ENCODE data around the gene DEPDC5. TPM values are rescaled to one million over a fixed set of nuclear protein-coding genes. Genes with fewer than 3 reads are reported as not detected.
"Not testable (repeated sequence)": the region's sequence is repeated elsewhere in the genome, so short reads cannot be mapped to it uniquely, and the experiment has no call there.

DEPDC5 gene
- total RNA-seq, 1 experiment from 2014 or later: 10.0 TPM

GRCh38 chr22:31815383-31815814, 61.6 kb downstream of the DEPDC5 start:
- not testable (repeated sequence) for DNase-seq (ENCODE audit: low spot score)

DNA sequence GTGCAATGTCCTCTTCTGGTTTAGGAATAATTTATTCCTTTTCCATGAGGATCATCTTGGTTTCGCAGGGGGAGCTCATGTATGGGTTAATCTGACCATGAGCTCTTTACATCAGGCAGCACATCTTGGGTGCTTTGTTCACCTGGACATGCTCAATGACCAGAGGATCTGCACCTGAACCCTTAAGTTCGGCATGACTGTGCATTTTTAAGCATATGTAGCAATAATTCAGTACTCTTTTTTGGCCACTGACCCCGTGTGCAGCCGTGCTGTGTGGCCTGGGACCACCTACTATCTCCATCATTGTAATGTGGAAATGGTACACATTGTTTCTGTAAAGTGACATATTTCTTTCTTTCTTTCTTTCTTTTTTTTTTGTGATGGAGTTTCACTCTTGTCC, 62.9 kb downstream of the DEPDC5 start:
- no peak for DNase-seq (ENCODE audit: low spot score)

DNA sequence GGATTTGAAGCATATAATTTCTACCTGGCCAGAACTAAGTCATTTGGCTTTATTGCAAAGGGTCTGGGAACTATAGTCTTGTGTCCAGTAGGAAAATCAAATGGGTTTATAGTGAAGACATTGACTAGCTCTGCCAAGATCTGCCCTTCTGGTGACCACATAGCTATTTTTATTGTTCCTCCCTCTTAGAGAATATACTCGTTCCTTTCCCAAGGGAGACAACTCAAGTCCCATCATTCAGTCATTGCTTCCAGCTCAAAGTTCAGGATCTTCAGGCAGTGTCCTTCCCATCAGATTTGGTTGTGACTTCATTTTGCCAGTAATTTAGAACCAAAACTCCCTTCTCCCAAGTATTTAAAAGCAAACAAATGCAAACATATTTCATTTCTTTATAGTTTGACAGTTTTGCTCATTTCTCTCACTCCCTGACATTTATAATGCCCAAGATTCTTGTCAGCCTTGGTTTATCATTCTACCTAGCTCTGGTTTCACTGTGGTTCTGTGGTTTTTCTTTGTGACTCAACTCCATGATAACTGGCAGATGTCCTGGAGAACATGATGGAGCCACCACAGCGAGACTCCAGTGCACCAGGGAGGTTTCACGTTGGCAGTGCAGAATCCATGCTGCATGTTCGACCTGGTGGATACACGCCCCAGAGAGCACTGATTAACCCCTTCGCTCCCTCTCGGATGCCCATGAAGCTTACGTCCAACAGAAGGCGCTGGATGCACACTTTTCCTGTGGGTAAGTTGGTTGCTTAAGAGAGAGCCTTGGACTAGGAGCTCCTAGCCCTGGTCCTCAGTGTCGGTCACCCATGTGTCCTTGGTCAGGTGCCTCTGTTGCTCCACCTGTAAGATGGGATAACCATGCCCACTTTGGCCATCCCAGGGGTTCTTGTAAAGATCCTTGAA, 64.9 kb downstream of the DEPDC5 start:
- no peak for DNase-seq (ENCODE audit: low spot score)

- no peak for DNase-seq (ENCODE audit: low spot score)
Measured at GRCh38 chr22:31820655-31821054, 66.8 kb downstream of the DEPDC5 start.

- no peak for DNase-seq (ENCODE audit: low spot score)
Measured at GRCh38 chr22:31821572-31821971, 67.8 kb downstream of the DEPDC5 start.

DNA sequence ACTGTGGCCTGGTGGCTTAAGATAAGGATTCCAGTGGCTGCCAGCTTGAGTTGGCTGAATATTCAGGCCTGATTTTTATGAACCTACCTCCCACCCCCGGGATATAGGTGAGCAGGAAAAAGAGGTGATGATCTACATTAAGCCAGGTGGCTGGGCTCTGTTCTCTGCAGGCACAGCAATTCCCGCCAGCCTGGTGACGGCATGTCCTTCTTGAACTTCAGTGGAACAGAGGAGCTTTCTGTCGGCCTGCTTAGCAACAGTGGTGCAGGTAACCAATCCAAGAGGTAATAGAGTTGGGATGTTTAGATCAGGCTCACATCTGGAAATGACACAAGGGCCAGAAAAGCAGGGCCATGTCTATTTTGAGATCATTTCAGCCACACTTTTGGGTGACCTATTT, 68.7 kb downstream of the DEPDC5 start:
- no peak for DNase-seq (ENCODE audit: low spot score)

DNA sequence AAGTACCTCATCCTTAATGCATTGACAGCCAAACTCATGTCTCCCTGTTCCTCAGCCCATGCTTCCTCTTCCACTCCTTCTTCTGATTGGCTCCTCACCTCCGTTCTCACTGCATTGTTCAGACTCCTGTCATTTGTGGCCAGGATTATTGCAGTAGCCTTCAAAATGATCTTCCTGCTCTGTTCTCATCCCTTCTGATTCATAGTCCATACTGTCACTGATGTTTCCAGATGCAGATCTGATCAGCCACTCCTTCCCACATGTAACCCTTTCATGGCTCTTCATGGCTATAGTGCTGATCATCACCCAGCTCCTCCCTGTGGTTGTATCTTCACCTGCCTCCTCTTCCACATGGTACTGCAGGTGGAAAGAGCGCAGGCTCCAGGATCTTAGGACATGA, 71.7 kb downstream of the DEPDC5 start:
- no peak for DNase-seq (ENCODE audit: low spot score)

- DNase-seq (ENCODE audit: low spot score): no peak
Measured at GRCh38 chr22:31826443-31826842, 72.6 kb downstream of the DEPDC5 start.

DNA sequence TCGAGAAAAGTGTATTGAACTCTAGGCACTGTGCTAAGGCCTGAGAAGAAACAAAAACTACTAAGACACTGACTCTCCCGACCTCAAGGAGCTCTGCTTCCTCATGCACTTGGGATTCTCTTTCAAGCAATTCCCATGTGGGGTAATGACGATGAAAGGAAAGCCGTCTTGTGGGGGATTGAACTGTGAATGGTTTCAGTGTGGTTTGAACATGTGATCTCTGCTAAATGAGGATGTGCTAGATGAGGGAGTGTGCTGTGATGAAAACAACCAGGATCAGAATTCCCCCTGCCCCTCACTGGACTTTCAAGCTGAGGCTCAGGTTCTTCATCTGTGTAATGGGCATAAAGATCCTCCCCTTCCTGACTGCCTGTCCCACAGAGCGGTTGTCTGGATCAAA, 74.9 kb downstream of the DEPDC5 start:
- no peak for DNase-seq (ENCODE audit: low spot score)

DNA sequence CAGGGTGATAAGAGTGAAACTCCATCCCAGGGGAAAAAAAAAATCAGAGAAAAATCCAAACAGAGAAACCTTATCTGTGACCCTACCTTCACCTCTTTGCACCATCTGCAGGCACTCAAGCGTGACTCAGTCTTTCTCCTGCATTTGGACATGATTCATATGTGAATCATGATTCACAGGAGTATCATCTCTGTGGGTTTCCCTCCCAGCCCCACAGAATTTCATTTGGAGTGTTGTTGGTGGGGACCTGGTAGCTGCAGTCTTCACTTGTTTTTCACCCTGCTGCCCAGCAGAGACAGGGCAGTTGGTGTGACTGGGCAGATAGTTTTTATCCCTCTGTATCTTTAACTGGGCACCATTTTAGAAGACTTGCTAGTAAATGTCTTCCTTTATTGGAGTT, 75.7 kb downstream of the DEPDC5 start:
- DNase-seq (ENCODE audit: low spot score): no peak

GRCh38 chr22:31830721-31831070, 76.9 kb downstream of the DEPDC5 start:
- no peak for DNase-seq (ENCODE audit: low spot score)

- DNase-seq (ENCODE audit: low spot score): no peak
Measured at GRCh38 chr22:31833930-31834329, 80.1 kb downstream of the DEPDC5 start.

DNA sequence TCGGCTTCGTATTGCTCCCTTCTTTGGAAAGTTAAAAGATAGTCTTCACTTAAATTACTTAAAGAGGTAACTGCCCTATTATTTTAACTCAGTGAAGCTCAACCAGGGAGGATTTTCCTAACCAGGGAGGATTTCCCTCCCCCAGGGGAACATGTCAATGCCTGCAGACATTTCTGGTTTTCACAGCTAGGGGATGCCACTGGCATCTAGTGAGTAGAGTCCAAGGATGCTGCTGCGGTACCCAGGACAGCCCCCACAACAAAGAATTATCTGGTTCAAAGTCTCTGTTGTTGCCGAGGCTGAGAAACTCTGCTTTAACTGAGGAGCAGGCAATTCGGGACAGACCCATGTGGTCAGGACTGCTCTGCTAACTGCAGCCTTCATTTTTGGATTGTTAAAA, 82.2 kb downstream of the DEPDC5 start:
- no peak for DNase-seq (ENCODE audit: low spot score)

GRCh38 chr22:31838917-31839316, 85.1 kb downstream of the DEPDC5 start:
- DNase-seq (ENCODE audit: low spot score): no peak

- DNase-seq (ENCODE audit: low spot score): no peak
Measured at GRCh38 chr22:31839986-31840385, 86.2 kb downstream of the DEPDC5 start.

GRCh38 chr22:31840585-31840984, 86.8 kb downstream of the DEPDC5 start:
- no peak for DNase-seq (ENCODE audit: low spot score)

GRCh38 chr22:31841078-31841827, 87.4 kb downstream of the DEPDC5 start:
- no peak for DNase-seq (ENCODE audit: low spot score)

GRCh38 chr22:31843526-31843925, 89.7 kb downstream of the DEPDC5 start:
- no peak for DNase-seq (ENCODE audit: low spot score)

GRCh38 chr22:31844941-31845340, 91.1 kb downstream of the DEPDC5 start:
- no peak for DNase-seq (ENCODE audit: low spot score)

GRCh38 chr22:31846161-31847115, 92.6 kb downstream of the DEPDC5 start:
- DNase-seq (ENCODE audit: low spot score): no peak

DNA sequence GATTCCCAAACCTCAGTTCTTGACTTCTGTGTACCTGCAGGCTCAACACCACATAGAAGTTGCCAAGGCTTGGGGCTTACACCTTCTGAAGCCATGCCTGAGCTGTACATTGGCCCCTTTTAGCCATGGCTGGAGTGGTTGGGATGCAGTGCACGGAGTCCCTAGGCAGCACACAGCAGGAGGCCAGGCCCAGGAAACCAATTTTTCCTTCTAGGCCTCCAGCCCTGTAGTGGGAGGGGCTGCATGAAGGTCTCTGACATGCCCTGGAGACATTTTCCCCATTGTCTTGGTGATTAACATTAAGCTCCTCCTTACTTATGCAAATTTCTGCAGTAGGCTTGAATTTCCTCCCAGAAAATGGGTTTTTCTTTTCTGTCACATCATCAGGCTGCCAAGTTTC, 94.6 kb downstream of the DEPDC5 start:
- no peak for DNase-seq (ENCODE audit: low spot score)

DNA sequence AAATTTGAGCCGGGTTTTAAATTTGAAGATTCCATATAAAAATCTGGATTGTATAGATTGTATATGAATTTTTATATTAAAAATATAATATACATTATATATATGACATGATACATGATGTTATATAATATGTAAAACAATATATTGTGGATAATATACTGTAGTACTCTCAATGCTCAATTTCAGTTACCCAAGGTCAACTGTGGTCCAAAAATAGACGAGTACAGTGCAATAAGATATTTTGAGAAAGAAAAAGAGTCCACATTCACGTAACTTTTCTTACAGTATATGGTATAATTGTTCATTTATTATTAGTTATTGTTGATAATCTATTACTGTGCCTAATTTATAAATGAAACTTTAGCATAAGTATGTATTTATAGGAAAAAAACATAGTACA, 96.3 kb downstream of the DEPDC5 start:
- no peak for DNase-seq (ENCODE audit: low spot score)
